ENCODE measurements around the gene GAST.

- TF ChIP-seq, protein P1, sequence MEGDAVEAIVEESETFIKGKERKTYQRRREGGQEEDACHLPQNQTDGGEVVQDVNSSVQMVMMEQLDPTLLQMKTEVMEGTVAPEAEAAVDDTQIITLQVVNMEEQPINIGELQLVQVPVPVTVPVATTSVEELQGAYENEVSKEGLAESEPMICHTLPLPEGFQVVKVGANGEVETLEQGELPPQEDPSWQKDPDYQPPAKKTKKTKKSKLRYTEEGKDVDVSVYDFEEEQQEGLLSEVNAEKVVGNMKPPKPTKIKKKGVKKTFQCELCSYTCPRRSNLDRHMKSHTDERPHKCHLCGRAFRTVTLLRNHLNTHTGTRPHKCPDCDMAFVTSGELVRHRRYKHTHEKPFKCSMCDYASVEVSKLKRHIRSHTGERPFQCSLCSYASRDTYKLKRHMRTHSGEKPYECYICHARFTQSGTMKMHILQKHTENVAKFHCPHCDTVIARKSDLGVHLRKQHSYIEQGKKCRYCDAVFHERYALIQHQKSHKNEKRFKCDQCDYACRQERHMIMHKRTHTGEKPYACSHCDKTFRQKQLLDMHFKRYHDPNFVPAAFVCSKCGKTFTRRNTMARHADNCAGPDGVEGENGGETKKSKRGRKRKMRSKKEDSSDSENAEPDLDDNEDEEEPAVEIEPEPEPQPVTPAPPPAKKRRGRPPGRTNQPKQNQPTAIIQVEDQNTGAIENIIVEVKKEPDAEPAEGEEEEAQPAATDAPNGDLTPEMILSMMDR (conservative IDR thresholded peaks at IDR 0.05; ENCODE audit: low read depth, low read length), result no peak
- TF ChIP-seq POLR2A (IDR thresholded peaks at IDR 0.05; ENCODE audit: low read depth, low read length), result no peak
- TF ChIP-seq RFX5 (IDR thresholded peaks at IDR 0.05; ENCODE audit: low read depth, low read length), result no peak
- no peak for TF ChIP-seq RAD21 (IDR thresholded peaks at IDR 0.05; ENCODE audit: low read length)
- TF ChIP-seq MAFK (IDR thresholded peaks at IDR 0.05; ENCODE audit: low read depth, low read length), result no peak
- TF ChIP-seq, protein P2, sequence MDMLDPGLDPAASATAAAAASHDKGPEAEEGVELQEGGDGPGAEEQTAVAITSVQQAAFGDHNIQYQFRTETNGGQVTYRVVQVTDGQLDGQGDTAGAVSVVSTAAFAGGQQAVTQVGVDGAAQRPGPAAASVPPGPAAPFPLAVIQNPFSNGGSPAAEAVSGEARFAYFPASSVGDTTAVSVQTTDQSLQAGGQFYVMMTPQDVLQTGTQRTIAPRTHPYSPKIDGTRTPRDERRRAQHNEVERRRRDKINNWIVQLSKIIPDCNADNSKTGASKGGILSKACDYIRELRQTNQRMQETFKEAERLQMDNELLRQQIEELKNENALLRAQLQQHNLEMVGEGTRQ (IDR thresholded peaks at IDR 0.05; ENCODE audit: low read depth, low read length), result no peak
- TF ChIP-seq RCOR1 (IDR thresholded peaks at IDR 0.05; ENCODE audit: insufficient replicate concordance, low read length), result no peak
- TF ChIP-seq FOS (IDR thresholded peaks at IDR 0.05; ENCODE audit: low read depth, low read length), result no peak
- no peak for TF ChIP-seq CEBPB (IDR thresholded peaks at IDR 0.05; ENCODE audit: low read depth, low read length)
- no peak for TF ChIP-seq BHLHE40 (IDR thresholded peaks at IDR 0.05; ENCODE audit: low read depth, low read length)
- TF ChIP-seq MAZ (IDR thresholded peaks at IDR 0.05; ENCODE audit: borderline replicate concordance, low read depth, low read length), result no peak
- TF ChIP-seq MXI1 (IDR thresholded peaks at IDR 0.05; ENCODE audit: borderline replicate concordance, low read depth, low read length), result no peak
Measured at GRCh38 chr17:41676058-41676419, 36.1 kb upstream of the GAST start.
